Neural cell (in vitro differentiated cells): ENCODE data around the gene VCX3B.
"Not testable (repeated sequence)": the region's sequence is repeated elsewhere in the genome, so short reads cannot be mapped to it uniquely, and the experiment has no call there.

Source experiments
- POLR2AphosphoS5 ChIP-seq: IDR thresholded peaks from 2 replicates; pipeline ENCODE4 v1.6.1; 2012
- TF ChIP-seq, protein P1 (sequence below): fragments of 450-650 bp; IDR thresholded peaks from 2 replicates; pipeline ENCODE4 v1.5.1; 2014; ENCODE audit warnings: antibody characterized with exemption, mild to moderate bottlenecking, moderate library complexity; ENCODE audit not compliant: poor library complexity, severe bottlenecking

DNA sequence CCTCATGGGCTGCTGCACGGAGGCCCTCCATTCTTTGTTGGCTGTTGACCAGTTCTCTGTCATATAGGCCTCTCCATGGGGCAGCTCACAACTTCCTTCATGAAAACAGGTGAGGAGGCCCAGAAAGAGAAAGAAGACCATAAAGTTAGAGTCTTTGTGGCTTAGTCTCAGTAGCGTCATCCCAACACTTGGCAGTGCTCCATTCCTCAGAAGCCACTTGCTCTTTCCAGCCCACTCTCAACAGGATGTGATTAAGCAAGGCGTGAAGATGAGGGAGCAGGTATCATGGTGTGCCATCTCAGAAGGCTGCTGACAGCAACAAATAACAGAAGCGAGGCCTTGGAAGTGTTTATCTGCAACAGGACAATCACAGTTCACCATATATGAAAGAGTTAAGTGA is 30.4 kb downstream of the VCX3B start:
- TF ChIP-seq, protein P1, sequence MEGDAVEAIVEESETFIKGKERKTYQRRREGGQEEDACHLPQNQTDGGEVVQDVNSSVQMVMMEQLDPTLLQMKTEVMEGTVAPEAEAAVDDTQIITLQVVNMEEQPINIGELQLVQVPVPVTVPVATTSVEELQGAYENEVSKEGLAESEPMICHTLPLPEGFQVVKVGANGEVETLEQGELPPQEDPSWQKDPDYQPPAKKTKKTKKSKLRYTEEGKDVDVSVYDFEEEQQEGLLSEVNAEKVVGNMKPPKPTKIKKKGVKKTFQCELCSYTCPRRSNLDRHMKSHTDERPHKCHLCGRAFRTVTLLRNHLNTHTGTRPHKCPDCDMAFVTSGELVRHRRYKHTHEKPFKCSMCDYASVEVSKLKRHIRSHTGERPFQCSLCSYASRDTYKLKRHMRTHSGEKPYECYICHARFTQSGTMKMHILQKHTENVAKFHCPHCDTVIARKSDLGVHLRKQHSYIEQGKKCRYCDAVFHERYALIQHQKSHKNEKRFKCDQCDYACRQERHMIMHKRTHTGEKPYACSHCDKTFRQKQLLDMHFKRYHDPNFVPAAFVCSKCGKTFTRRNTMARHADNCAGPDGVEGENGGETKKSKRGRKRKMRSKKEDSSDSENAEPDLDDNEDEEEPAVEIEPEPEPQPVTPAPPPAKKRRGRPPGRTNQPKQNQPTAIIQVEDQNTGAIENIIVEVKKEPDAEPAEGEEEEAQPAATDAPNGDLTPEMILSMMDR, result not testable (repeated sequence)
- not testable (repeated sequence) for TF ChIP-seq POLR2AphosphoS5
